Activated CD4-positive, alpha-beta T cell treated with anti-CD3 and anti-CD28 coated beads, Interleukin-2, amount 10 ng/mL, durations not matched to agents 7 days and 5 days (primary cell): ENCODE measurements around the gene OR9Q2. TPM values are rescaled to one million over a fixed set of nuclear protein-coding genes. Genes with fewer than 3 reads are reported as not detected.
"Not testable (repeated sequence)": the region's sequence is repeated elsewhere in the genome, so short reads cannot be mapped to it uniquely, and the experiment has no call there.

Experiments
- CTCF ChIA-PET: fragments of 350-600 bp; sonication (Branson Sonifier 250); formaldehyde crosslinking; loops from one replicate; lab custom pipeline; 2021; ENCODE audit warnings: antibody characterized with exemption; lab: Charles Lee
- POLR2A ChIA-PET: fragments of 350-600 bp; sonication (Branson Sonifier 250); formaldehyde crosslinking; loops from one replicate; lab custom pipeline; 2021; ENCODE audit warnings: antibody characterized with exemption; lab: Charles Lee
- DNase-seq: peaks from one replicate; pipeline ENCODE4 v3.0.0-alpha.2; 2020
- H3K27ac Mint-ChIP-seq: one replicate; pipeline ENCODE4 v1.8.0; 2021; ENCODE audit warnings: mild to moderate bottlenecking, moderate library complexity, mixed read lengths
- H3K27me3 Mint-ChIP-seq: one replicate; pipeline ENCODE4 v1.8.0; 2021; ENCODE audit warnings: mixed read lengths
- H3K36me3 Mint-ChIP-seq: one replicate; pipeline ENCODE4 v1.8.0; 2021; ENCODE audit warnings: low read depth, mixed read lengths
- H3K4me1 Mint-ChIP-seq: one replicate; pipeline ENCODE4 v1.8.0; 2021; ENCODE audit warnings: mixed read lengths
- H3K4me3 Mint-ChIP-seq: one replicate; pipeline ENCODE4 v1.8.0; 2021; ENCODE audit warnings: mild to moderate bottlenecking, moderate library complexity, mixed read lengths
- H3K9me3 Mint-ChIP-seq: one replicate; pipeline ENCODE4 v1.8.0; 2021; ENCODE audit warnings: mixed read lengths
- total RNA-seq, 2 experiments: library from RNA; stranded (reverse); gene quantifications; one replicate each; pipeline ENCODE4 v1.2.3, GENCODE V29; 2021

Gene OR9Q2
- total RNA-seq, 2 experiments from 2014 or later, result not detected

GRCh38 chr11:58199271-58199670, 10.4 kb downstream of the OR9Q2 start:
- ChIA-PET POLR2A (no interaction called here), CTCF (no interaction called here)
- Mint-ChIP-seq H3K4me1 (no peaks in the 10 kb centered on the region), H3K9me3 (no peaks in the 10 kb centered on the region), H3K27me3 (no peaks in the 10 kb centered on the region), H3K36me3 (no peaks in the 10 kb centered on the region), H3K4me3 (no peak overlapping the region), H3K27ac (no peak overlapping the region)
- DNase-seq, result no peak

- Mint-ChIP-seq H3K4me1 (no peaks in the 10 kb centered on the region), H3K36me3 (no peaks in the 10 kb centered on the region), H3K9me3 (no peaks in the 10 kb centered on the region), H3K27me3 (no peaks in the 10 kb centered on the region), H3K4me3 (no peak within 1 kb of the TSS), H3K27ac (no peak within 1 kb of the TSS)
- DNase-seq, result no peak
- POLR2A ChIA-PET, result no interaction called here
- CTCF ChIA-PET, result no interaction called here
These were observed 15.2 kb downstream of the OR9Q2 start, which contains the start of gene OR1S2 for GRCh38 chr11:58204042-58204441. TSS of gene OR1S2 (minus strand) at chr11:58204142. CDS start at chr11:58204142, 0 bp downstream.

- CTCF ChIA-PET, POLR2A ChIA-PET, H3K27me3 Mint-ChIP-seq: not testable (repeated sequence)
These were observed 23.6 kb downstream of the OR9Q2 start, which contains the start of gene OR1S1 for GRCh38 chr11:58212420-58212819. TSS of gene OR1S1 (plus strand) at chr11:58212720.

GRCh38 chr11:58216476-58216875, 27.6 kb downstream of the OR9Q2 start:
- Mint-ChIP-seq H3K27ac (no peak overlapping the region), H3K36me3 (no peaks in the 10 kb centered on the region), H3K4me3 (no peak overlapping the region), H3K9me3 (no peaks in the 10 kb centered on the region), H3K27me3 (no peaks in the 10 kb centered on the region), H3K4me1 (no peaks in the 10 kb centered on the region)
- no peak for DNase-seq
- CTCF ChIA-PET, result no interaction called here
- POLR2A ChIA-PET, result no interaction called here

More at GRCh38 chr11:58212420-58212819, 23.6 kb downstream of the OR9Q2 start, which contains the start of gene OR1S1:
- DNase-seq, H3K4me1 Mint-ChIP-seq, H3K9me3 Mint-ChIP-seq, H3K36me3 Mint-ChIP-seq, H3K4me3 Mint-ChIP-seq, H3K27ac Mint-ChIP-seq: not testable (repeated sequence)

GRCh38 chr11:58222721-58223120, 33.9 kb downstream of the OR9Q2 start:
- Mint-ChIP-seq H3K4me1 (no peaks in the 10 kb centered on the region), H3K27ac (no peak overlapping the region), H3K4me3 (no peak overlapping the region), H3K9me3 (no peaks in the 10 kb centered on the region), H3K36me3 (no peaks in the 10 kb centered on the region), H3K27me3 (peaks cover 2% of the 10 kb centered on the region)
- ChIA-PET CTCF (no interaction called here), POLR2A (no interaction called here)
- no peak for DNase-seq

- POLR2A ChIA-PET, result no interaction called here
- peaks cover 4% of the 10 kb centered on the region for H3K27me3 Mint-ChIP-seq
- no peaks in the 10 kb centered on the region for H3K9me3 Mint-ChIP-seq
These were observed 39.2 kb downstream of the OR9Q2 start for GRCh38 chr11:58227956-58228615.

More at GRCh38 chr11:58227956-58228615, 39.2 kb downstream of the OR9Q2 start:
- Mint-ChIP-seq H3K4me3 (no peak overlapping the region), H3K36me3 (no peaks in the 10 kb centered on the region), H3K27ac (no peak overlapping the region), H3K4me1 (no peaks in the 10 kb centered on the region)
- CTCF ChIA-PET, result no interaction called here
- no peak for DNase-seq

Other genes with a start within 250 kb of the OR9Q2 start
- not detected for gene OR9Q1, start 165.2 kb upstream of the OR9Q2 start, total RNA-seq
- gene OR6Q1, start 158.1 kb upstream of the OR9Q2 start, total RNA-seq, result not detected
- not detected for gene OR9I1, start 63.5 kb upstream of the OR9Q2 start, total RNA-seq
- gene OR1S2, start 15.1 kb downstream of the OR9Q2 start, total RNA-seq, result not detected
- not detected for gene OR1S1, start 23.6 kb downstream of the OR9Q2 start, total RNA-seq
- not detected for gene OR10Q1, start 39.8 kb downstream of the OR9Q2 start, total RNA-seq
- not detected for gene OR10W1, start 79.2 kb downstream of the OR9Q2 start, total RNA-seq
- gene OR5B17, start 170.0 kb downstream of the OR9Q2 start, total RNA-seq, result not detected
- not detected for gene OR5B3, start 217.8 kb downstream of the OR9Q2 start, total RNA-seq
- not detected for gene OR5B2, start 239.1 kb downstream of the OR9Q2 start, total RNA-seq